Activated CD8-positive, alpha-beta memory T cell treated with anti-CD3 and anti-CD28 coated beads, Interleukin-2, amount 10 ng/mL, durations not matched to agents 7 days and 5 days (primary cell): Measurements from ENCODE around the gene MRPL55. TPM values are rescaled to one million over a fixed set of nuclear protein-coding genes. Genes with fewer than 3 reads are reported as not detected.

Experiments
- ATAC-seq: fragments of 150-1000 bp; cut with Tn5 transposase; one replicate; pipeline ENCODE4 v1.10.0; 2021; ENCODE audit warnings: moderate library complexity
- CTCF ChIA-PET: fragments of 350-600 bp; sonication (Branson Sonifier 250); formaldehyde crosslinking; loops from one replicate; lab custom pipeline; 2021; ENCODE audit warnings: antibody characterized with exemption; lab: Charles Lee
- DNase-seq: peaks from one replicate; pipeline ENCODE4 v3.0.0-alpha.2; 2020
- H3K27ac Mint-ChIP-seq: one replicate; pipeline ENCODE4 v1.8.0; 2021; ENCODE audit warnings: mild to moderate bottlenecking, mixed read lengths
- H3K27me3 Mint-ChIP-seq: one replicate; pipeline ENCODE4 v1.8.0; 2021; ENCODE audit warnings: mixed read lengths
- H3K36me3 Mint-ChIP-seq: one replicate; pipeline ENCODE4 v1.8.0; 2021; ENCODE audit warnings: mild to moderate bottlenecking, mixed read lengths
- H3K4me1 Mint-ChIP-seq: one replicate; pipeline ENCODE4 v1.8.0; 2021; ENCODE audit warnings: mixed read lengths
- H3K4me3 Mint-ChIP-seq: one replicate; pipeline ENCODE4 v1.8.0; 2021; ENCODE audit warnings: mild to moderate bottlenecking, moderate library complexity, mixed read lengths
- H3K9me3 Mint-ChIP-seq: one replicate; pipeline ENCODE4 v1.8.0; 2022; ENCODE audit warnings: low read depth, mixed read lengths
- total RNA-seq, 2 experiments: library from RNA; stranded (reverse); gene quantifications; one replicate each; pipeline ENCODE4 v1.2.3, GENCODE V29; 2021

The MRPL55 gene
- total RNA-seq, 2 experiments from 2014 or later, result 51.9 to 56.4 TPM

GRCh38 chr1:228081578-228082213 lies 27.4 kb downstream of the MRPL55 start:
- peaks cover 34% of the 10 kb centered on the region for H3K4me1 Mint-ChIP-seq
- ATAC-seq, result peak; percentile 20
- peak overlapping the region; percentile 87 for H3K27ac Mint-ChIP-seq
- peak overlapping the region; percentile 99 for H3K4me3 Mint-ChIP-seq
- H3K27me3 Mint-ChIP-seq, result no peaks in the 10 kb centered on the region
- H3K9me3 Mint-ChIP-seq, result no peaks in the 10 kb centered on the region
- no peak for DNase-seq
- H3K36me3 Mint-ChIP-seq, result peaks cover 23% of the 10 kb centered on the region
- CTCF ChIA-PET, result interaction anchor here (0.8 to 2.1 kb wide), 8 partner anchors 10 to 600 kb away, joined by 3 to 6 read pairs (median 4); partner anchors contain the start of gene MRPL55

GRCh38 chr1:228081144-228081543 lies 28.0 kb downstream of the MRPL55 start:
- CTCF ChIA-PET, result no interaction called here
- H3K36me3 Mint-ChIP-seq, result peaks cover 21% of the 10 kb centered on the region
- peak overlapping the region; percentile 99 for H3K4me3 Mint-ChIP-seq
- no peaks in the 10 kb centered on the region for H3K9me3 Mint-ChIP-seq
- H3K27me3 Mint-ChIP-seq, result no peaks in the 10 kb centered on the region
- H3K4me1 Mint-ChIP-seq, result peaks cover 31% of the 10 kb centered on the region
- ATAC-seq (no peak), DNase-seq (no peak)
- peak overlapping the region; percentile 71 for H3K27ac Mint-ChIP-seq

GRCh38 chr1:228079601-228080263 lies 29.4 kb downstream of the MRPL55 start:
- H3K27me3 Mint-ChIP-seq, result no peaks in the 10 kb centered on the region
- H3K27ac Mint-ChIP-seq, result no peak overlapping the region
- CTCF ChIA-PET, result no interaction called here
- H3K4me1 Mint-ChIP-seq, result peaks cover 17% of the 10 kb centered on the region
- no peak overlapping the region for H3K4me3 Mint-ChIP-seq
- ATAC-seq (no peak), DNase-seq (no peak)
- H3K36me3 Mint-ChIP-seq, result peaks cover 14% of the 10 kb centered on the region
- no peaks in the 10 kb centered on the region for H3K9me3 Mint-ChIP-seq

- H3K4me1 Mint-ChIP-seq, result peaks cover 10% of the 10 kb centered on the region
Observed at GRCh38 chr1:228079013-228079412, 30.1 kb downstream of the MRPL55 start.

GRCh38 chr1:228077565-228078330 lies 31.4 kb downstream of the MRPL55 start:
- Mint-ChIP-seq H3K4me1 (peaks cover 5% of the 10 kb centered on the region), H3K27me3 (no peaks in the 10 kb centered on the region), H3K27ac (no peak overlapping the region), H3K9me3 (no peaks in the 10 kb centered on the region), H3K36me3 (no peaks in the 10 kb centered on the region), H3K4me3 (no peak overlapping the region)
- ATAC-seq (no peak), DNase-seq (no peak)
- CTCF ChIA-PET, result no interaction called here

More at GRCh38 chr1:228079013-228079412, 30.1 kb downstream of the MRPL55 start:
- no peak overlapping the region for H3K4me3 Mint-ChIP-seq
- DNase-seq, result no peak
- CTCF ChIA-PET, result no interaction called here
- no peaks in the 10 kb centered on the region for H3K9me3 Mint-ChIP-seq
- peaks cover 9% of the 10 kb centered on the region for H3K36me3 Mint-ChIP-seq
- no peak for ATAC-seq
- H3K27ac Mint-ChIP-seq, result no peak overlapping the region
- H3K27me3 Mint-ChIP-seq, result no peaks in the 10 kb centered on the region

GRCh38 chr1:228076796-228077430 lies 32.2 kb downstream of the MRPL55 start:
- Mint-ChIP-seq H3K4me3 (no peak overlapping the region), H3K27me3 (no peaks in the 10 kb centered on the region), H3K4me1 (peaks cover 5% of the 10 kb centered on the region), H3K27ac (no peak overlapping the region), H3K9me3 (no peaks in the 10 kb centered on the region), H3K36me3 (no peaks in the 10 kb centered on the region)
- CTCF ChIA-PET, result no interaction called here
- ATAC-seq (no peak), DNase-seq (no peak)

GRCh38 chr1:228075801-228076271 lies 33.3 kb downstream of the MRPL55 start:
- CTCF ChIA-PET, result no interaction called here
- H3K9me3 Mint-ChIP-seq, result no peaks in the 10 kb centered on the region
- DNase-seq (no peak), ATAC-seq (no peak)
- H3K4me3 Mint-ChIP-seq, result no peak overlapping the region
- H3K27me3 Mint-ChIP-seq, result no peaks in the 10 kb centered on the region
- H3K4me1 Mint-ChIP-seq, result peaks cover 2% of the 10 kb centered on the region
- no peak overlapping the region for H3K27ac Mint-ChIP-seq
- no peaks in the 10 kb centered on the region for H3K36me3 Mint-ChIP-seq

GRCh38 chr1:228074954-228075730 lies 34.0 kb downstream of the MRPL55 start:
- H3K4me3 Mint-ChIP-seq, result no peak overlapping the region
- CTCF ChIA-PET, result interaction anchor here (1.5 kb wide), 1 partner anchor 15 kb away, joined by 3 read pairs; no protein-coding TSS in a partner anchor

GRCh38 chr1:228073857-228074545 lies 35.1 kb downstream of the MRPL55 start:
- H3K4me1 Mint-ChIP-seq, result no peaks in the 10 kb centered on the region
- no peak overlapping the region for H3K4me3 Mint-ChIP-seq
- ATAC-seq, result peak; percentile 31
- H3K27me3 Mint-ChIP-seq, result no peaks in the 10 kb centered on the region
- CTCF ChIA-PET, result interaction anchor here (1.5 kb wide), 1 partner anchor 14 kb away, joined by 3 read pairs; no protein-coding TSS in a partner anchor
- DNase-seq, result no peak
- no peak overlapping the region for H3K27ac Mint-ChIP-seq
- H3K36me3 Mint-ChIP-seq, result no peaks in the 10 kb centered on the region
- no peaks in the 10 kb centered on the region for H3K9me3 Mint-ChIP-seq

More at GRCh38 chr1:228074954-228075730, 34.0 kb downstream of the MRPL55 start:
- ATAC-seq, result no peak
- Mint-ChIP-seq H3K4me1 (peaks cover 2% of the 10 kb centered on the region), H3K27ac (no peak overlapping the region), H3K9me3 (no peaks in the 10 kb centered on the region), H3K27me3 (no peaks in the 10 kb centered on the region), H3K36me3 (no peaks in the 10 kb centered on the region)
- DNase-seq, result no peak

- no peak overlapping the region for H3K4me3 Mint-ChIP-seq
- no peaks in the 10 kb centered on the region for H3K36me3 Mint-ChIP-seq
- no peaks in the 10 kb centered on the region for H3K27me3 Mint-ChIP-seq
- H3K27ac Mint-ChIP-seq, result no peak overlapping the region
- ATAC-seq (no peak), DNase-seq (no peak)
- H3K9me3 Mint-ChIP-seq, result no peaks in the 10 kb centered on the region
- H3K4me1 Mint-ChIP-seq, result no peaks in the 10 kb centered on the region
- CTCF ChIA-PET, result interaction anchor here (1.5 kb wide), 1 partner anchor 13 kb away, joined by 3 read pairs; no protein-coding TSS in a partner anchor
Observed at GRCh38 chr1:228073061-228073856, 35.8 kb downstream of the MRPL55 start.

GRCh38 chr1:228072658-228073043 lies 36.4 kb downstream of the MRPL55 start:
- H3K9me3 Mint-ChIP-seq, result no peaks in the 10 kb centered on the region
- no peaks in the 10 kb centered on the region for H3K36me3 Mint-ChIP-seq
- no peak for DNase-seq
- CTCF ChIA-PET, result no interaction called here
- ATAC-seq, result no peak
- H3K4me1 Mint-ChIP-seq, result no peaks in the 10 kb centered on the region
- H3K4me3 Mint-ChIP-seq, result no peak overlapping the region
- H3K27me3 Mint-ChIP-seq, result no peaks in the 10 kb centered on the region
- no peak overlapping the region for H3K27ac Mint-ChIP-seq
